Inflammatory macrophage treated with lipopolysaccharide for 4 hours (primary cell): ENCODE data around the gene PER1.
"Not testable (repeated sequence)": the region's sequence is repeated elsewhere in the genome, so short reads cannot be mapped to it uniquely, and the experiment has no call there.

Experiments used
- DNase-seq: peaks from one replicate; pipeline ENCODE4 v3.0.0-alpha.2; 2020

Gene PER1

DNA sequence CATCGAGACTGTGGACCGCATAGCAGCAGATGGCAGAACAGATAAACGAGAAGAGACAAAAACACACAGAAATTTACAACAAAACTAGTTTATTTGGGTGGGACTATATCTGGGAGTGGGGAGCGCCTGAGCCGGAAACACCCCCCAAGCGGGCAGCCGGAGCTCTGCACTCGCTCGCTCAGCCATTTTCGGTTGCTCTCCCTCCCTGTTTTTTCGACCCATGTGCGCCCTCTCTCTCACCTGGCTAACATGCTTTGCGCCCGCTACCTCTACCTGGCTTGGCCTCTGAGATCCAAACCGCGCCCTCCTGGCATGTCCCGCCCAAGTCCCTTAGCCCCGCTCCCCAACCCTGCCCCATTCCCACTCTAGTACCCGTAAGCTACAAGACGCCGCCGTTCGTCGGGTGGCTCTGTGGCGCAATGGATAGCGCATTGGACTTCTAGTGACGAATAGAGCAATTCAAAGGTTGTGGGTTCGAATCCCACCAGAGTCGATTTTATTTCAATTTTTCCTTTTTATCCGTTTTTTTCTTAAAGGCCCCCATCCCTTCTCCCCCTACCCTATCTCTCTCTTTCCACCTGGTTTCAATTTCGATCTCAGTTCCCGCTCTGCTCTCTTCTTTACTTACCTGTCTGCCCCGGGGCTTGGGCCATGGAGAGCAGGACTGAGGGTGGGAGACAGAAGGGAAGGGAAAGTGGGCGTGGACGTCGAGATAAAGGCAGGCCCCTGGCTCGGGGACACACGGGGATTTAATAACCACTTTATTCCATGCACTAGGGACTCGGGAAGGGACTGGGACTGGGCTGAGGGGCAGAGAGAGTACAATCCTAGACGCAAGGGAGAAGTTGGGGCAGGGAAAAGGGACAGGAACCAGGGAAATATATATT, 31.4 kb downstream of the PER1 start:
- DNase-seq, result peak; percentile 74

DNA sequence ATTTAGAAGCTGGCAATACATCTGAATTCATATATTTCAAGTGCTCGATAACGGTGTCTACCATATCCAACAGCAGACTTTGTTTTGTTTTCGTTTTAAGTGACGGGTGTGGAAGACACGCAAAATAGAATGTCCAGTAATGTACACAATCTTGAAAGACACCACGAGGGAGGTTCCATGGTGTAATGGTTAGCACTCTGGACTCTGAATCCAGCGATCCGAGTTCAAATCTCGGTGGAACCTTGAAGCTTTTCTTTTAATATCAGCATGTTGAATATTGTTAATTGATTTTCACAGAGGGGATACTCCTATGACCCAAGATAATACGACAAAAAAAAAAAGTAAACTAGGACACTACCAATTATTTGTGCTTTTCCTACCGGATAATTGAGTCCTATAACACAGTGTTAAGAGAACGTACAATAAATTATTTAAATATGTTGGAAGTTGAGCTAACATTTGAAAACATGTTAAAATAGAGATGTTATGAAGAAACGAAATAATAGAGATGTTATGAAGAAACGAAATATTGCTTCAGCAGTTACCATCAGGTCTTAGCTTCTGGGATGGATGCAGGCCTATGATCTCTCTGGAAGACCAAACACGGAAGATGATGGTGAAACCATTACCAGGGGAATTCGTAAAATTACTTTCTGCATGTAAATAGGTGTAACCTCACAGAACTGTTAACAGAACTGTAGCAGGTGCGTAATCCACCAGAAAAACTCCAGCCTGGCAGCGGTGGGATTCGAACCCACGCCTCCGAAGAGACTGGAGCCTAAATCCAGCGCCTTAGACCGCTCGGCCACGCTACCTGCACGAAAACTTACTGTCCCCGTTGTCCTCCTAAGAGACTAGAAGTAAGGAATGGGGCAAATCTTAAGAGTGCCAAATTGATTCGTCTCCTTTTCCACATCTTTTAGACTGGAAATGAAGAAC, 32.4 kb downstream of the PER1 start:
- DNase-seq, result peak; percentile 93

DNA sequence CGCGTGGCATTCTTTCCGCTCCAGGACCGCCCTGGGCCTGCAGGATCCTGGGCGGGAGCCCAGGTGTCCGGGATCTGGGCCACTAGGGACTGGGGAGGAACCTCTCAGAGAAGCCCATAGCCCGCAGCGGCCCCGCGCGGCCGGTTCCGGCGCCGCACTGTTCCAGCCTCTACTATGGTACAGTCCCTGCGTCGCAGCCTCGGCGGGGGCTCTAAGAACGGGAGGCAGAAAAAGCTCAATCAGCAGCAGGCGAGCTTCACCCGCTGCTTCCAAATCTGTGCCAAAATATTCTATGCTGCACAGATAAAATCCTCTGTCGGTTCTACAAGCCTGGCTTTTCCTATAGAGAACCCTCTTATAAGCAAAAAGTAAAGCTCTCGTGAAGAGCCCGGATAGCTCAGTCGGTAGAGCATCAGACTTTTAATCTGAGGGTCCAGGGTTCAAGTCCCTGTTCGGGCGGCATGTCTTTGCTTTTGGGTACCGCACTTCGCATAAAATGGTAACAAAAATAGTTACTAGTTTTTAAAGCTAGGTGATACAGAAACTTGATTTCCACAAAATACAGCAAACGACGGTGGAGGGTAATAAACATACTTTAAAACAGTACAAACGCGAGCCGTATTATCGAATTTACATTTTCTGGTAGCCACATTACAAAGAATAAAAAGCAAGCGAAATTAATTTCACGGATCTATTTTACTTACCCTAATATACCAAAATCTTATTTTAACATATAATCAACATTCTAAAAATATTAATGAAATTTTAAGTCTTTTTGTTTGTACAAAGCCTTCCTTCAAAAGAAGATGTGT, 33.2 kb downstream of the PER1 start:
- peak; percentile 82 for DNase-seq

DNA sequence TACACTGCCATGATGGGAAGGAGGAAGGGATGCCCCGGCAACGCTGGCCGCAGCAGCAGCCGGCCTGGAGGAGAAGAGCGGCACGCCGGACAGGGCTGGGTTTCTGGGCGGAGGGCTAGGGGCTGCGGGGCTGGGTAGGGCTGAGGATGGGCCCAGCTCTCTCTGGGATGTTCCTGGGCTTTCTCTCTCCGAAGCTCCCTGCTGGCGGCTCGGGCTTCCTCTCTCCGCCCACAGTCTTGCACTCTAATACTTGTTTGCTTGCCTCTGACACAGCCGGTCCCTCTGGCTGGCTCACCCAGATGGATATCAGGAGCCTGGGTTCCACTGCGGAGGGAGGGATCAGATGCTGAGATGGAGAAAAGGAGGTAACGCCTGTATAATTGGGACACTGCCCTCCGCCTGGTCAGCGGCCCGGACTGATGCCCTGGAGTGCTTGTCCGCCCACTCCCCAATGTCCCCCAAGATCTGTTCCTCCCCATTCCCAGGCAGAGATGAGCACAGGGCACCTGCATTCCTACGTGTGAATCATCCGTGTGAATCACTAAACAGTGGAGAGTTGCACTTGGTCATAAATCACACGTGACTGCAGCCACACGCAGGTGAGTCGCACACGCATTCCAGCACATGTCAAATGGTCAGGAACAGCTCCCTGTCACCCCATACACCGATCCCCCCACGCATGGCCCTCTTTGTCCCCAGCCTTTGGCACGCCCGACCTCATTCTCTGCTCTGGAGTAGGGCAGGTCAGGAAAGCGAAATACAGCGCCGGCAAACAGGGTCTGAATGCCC, 34.0 kb downstream of the PER1 start, which contains the start of gene ALOXE3:
ALOXE3 (minus strand) TSS at position 535 of the 789 bp plus-strand sequence; CDS start at position 11, 524 bp downstream.
- DNase-seq, result no peak

DNA sequence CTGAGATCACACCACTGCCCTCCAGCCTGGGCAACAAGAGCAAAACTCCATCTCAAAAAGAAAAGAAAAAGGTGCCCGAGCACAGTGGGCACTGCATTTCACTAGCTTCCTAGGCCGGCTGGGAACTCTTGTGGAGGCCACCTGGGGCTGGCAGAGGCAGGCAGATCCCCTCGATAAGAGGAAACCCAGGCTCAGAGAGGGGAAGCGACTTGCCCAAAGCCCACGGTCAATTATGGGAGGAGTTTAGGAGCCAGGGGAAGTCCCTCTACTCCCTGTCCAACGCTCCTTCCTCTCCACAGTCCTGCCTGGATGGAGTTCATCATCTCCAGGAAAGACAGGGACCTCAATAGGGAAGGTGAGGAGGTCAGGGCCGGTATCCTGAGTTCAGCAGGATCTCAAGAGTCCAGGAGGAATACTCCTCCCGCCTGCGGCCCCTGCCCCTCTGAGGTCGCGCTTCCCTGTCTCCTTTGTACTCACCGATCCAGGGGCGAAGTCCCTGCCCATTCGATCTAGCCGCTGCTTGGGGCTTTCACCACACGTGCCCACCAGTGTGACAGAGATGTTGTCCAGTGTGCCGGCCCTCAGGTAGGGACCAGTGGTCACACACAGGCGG, 34.7 kb downstream of the PER1 start:
- peak; percentile 37 for DNase-seq

DNA sequence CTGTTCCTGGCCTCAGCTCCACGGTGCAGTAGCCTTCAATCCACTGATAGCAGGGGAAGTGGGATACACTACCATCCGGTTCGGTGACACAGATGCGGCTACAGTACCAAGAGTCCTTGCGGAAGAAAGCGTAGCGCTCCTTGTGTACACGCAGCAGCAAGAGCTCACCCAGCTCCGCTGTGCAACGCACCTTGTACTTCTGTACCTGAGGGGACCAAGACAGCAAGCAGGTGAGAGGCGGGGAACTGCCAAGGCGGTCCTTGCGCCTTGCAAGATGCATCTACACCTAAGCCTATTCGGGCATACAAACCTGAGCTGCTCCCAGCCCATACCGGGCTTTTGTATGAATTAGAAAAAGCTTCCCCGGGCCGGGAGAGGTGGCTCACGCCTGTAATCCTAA, 35.4 kb downstream of the PER1 start:
- DNase-seq, result no peak

DNA sequence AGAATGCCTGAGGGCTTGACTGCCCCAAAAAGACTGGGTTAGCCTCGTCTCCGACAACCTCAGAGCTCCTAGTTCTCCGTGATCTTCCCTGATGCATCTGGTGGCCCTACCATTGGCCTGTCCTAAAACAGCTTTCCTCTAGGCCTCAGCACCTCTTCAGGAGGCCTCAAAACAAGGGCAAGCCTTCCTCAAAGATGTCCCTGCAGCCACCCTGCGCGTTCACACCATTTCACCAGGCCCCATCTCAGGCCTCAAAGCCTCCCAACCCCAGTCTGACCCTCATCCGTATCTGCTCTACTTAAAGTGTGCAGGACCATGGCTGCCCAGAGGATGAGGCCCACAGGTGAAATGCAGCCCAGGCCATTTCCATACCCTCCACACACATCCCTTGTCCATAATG, 41.3 kb downstream of the PER1 start:
- no peak for DNase-seq

DNA sequence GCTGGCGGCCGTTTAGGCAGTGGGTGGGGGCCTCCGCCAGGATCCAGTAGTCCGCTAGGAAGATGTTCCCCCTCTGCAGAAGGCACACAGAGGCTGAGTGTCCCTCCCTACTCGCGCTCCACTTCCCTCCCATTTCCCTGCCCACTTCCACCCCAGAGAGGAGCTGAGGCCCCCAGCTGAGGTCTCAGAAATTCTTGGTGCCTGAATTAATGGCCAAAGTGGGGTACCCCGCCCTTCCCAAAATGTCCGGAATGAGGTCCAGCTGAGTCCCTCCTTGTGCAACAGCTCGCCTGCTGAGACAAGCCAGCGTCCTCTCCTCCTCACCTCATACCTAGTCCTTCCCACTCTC, 41.8 kb downstream of the PER1 start:
- no peak for DNase-seq

DNA sequence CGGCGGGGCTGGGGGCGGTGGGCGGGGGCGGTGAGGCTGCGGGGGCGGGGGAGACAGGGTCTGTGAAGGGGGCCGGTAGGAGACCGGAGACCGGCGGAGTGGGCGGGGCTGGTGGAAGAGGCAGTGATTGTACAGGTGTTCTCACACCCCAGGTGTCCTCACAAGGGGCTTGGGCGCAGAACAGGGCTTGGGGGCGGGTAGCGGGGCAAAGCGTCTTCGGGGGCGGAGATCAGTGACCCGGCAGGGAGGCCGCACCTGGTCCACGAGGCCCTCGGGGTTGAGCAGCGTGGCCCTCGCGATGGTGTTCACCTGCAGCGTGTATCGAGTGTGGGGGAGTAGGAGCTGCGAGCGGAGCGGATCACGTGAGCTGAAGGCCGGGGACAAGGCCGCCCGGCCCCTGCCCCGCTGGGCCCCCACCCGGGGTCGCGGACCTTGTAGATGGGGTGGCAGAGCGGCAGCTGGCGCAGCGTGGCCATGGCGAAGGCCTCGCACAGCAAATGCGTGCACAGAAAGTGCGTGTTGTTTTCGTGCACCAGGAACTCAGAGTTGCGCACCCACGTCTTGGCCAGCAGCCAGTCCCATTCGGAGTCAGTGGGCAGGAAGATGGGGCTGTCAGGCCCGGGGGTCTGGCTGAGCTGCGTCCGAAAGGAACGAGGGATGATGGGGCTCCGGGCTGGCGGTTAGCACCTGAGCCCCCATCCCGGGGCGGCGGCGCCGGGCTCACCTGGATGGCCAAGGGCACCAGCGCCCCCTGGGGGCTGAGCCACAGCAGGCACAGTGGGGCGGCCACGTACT, 42.3 kb downstream of the PER1 start:
- no peak for DNase-seq

DNA sequence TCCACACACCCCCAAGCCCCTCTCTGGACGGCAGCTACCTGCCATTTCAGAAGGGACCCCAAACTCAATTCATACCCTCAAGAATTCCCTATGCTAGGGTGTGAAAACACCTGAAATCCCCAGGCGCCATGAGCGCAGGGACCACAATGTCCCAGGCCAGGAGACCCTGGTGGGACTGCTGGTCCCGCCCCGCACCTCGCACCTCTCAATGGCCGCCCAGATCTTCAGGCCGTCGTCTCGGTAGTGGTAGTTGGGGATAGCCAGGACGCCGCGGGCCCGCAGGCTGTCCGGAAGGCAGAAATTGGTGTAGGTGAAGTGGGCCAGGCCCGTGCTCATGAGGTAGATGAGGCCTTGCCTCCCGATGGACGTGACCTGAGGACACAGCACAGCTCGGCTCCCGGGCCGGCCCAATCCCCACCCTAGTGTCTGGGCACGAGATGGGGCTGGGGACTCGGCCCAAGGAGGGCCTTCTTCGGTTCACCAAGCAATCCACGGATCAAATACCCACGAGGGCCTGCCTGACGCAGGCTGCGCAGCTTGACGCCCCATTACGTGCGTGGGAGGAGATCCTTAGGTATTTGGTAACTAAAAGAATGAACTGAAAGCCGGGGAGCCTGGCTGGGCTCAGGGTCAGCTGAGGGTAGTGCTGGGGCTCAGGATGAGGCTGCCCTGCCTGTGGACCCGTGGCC, 43.1 kb downstream of the PER1 start:
- DNase-seq, result no peak

DNA sequence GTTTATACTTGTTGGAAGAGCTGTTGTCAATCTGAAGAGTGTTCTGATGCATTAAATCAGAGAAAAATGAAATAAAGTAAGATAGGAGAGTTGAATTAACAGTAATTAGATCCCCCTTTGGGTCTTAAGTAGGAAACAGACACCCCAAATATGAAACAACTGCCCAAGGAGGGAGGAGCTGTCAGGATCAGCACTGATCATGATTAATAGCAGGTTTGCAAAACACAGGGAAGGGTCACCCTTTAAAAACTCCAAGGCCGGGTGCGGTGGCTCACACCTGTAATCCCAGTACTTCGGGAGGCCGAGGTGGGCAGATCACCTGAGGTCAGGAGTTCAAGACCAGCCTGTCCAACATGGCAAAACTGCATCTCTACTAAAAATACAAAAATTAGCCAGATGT, 45.2 kb downstream of the PER1 start:
- DNase-seq, result not testable (repeated sequence)

DNA sequence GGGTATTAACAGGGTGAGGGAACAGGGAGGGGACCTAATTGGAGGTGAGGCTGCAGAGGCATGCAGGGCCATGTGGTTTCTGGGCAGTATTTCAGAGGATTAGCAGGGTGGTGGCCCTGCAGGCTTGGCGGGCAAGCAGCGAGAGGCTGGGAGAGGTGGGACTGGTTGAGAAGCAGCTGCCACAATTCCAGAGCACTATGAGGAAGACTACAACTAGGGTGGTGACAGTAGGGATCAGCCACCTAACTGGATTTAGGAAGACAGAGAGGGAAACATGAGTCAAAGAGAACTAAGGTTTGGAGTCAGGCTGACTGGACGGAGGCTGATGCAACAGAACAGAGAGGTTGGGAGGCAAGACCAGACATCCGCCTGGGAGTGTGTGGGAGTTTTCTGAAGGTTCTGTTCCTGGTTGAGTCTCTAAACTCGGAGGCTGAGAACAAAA, 46.2 kb downstream of the PER1 start:
- DNase-seq, result peak; percentile 68

DNA sequence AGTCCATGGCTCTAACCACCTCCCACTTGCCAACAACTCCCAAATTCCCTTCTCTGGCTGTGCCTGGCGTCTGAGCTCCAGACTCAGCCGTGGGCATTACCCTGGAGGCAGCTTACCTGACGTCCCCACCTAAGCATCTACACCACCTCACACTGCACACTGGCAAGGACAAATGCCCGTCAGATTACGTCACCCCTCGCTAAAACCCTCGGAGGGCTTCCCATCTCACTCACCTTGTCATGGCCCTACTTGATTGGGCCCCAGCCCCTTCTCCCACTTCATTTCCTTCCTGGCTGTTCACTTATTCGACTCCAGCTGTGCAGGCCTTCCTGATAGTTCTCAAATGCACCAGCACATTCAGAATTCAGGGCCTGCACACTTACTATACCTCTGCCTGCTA, 47.3 kb downstream of the PER1 start:
- DNase-seq, result no peak

DNA sequence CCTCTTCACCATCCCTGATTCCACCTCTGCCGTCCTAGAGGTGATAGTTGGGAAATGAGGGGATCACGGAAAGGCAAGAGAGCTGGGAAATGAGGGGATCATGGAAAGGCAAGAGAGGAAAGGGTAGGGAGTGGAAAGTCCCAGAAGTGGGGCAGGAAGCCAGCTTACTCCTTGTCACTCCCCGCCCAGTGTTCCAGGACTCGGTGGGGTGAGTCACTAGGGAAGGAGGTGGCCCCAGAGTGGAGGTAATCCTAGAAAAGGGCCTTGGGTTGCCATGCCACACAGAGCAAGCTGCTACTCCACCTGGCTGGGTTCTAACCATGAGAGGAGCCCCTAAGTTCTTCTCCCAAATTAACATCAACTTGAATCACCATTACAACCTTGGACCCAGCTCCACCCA, 48.7 kb downstream of the PER1 start:
- DNase-seq, result no peak

DNA sequence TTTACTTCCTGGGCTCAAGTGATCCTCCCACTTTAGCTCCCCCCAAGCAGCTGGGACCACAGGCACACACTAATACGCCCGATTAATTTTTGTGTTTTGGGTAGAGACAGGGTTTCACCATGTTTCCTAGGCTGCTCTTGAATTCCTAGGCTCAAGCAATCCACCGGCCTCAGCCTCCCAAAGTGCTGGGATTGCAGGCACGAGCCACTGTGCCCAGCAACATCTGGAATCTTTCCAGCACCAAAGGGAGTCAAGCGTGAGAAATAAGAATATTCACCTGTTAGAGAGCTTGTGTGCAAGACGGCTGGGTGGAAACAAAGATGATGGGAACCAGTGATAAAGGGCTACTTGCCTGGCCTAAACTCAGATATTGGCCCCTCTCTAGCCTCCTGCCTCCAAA, 50.5 kb downstream of the PER1 start:
- no peak for DNase-seq

DNA sequence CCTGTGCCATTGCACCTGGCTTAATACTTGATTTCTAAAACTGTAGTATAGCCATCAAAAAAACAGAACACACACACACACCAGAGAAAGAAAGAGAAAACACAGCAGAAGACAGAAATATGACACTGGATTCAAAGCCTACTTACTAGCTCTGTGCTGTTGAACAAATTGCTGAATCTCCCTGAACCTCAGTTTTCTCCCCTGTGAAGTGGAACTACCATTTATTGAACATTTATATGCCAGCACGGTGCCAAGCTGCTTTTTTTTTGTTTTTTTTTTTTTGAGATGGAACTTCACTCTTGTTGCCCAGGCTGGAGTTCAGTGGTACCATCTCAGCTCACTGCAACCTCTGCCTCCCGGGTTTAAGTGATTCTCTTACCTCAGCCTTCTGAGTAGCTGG, 51.4 kb downstream of the PER1 start:
- DNase-seq, result no peak

DNA sequence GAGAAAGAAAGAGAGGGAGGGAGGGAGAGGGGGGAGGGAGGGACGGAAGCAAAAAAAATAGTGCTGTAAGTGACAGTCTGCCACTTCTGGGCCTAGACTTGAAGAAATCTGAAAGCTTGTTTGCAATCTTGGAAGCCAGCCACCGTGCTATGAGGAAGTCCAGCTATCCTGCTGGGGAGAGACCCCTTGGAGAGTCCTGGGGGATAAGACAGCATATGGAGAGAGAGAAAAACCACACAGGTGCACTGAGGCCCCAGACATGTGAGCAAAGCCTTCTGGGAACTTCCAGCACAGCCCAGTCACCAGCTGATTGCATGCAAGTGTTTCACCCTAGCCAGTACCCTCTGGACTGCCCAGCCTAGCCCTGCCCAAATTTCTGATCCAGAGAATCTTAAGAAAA, 52.1 kb downstream of the PER1 start:
- no peak for DNase-seq

DNA sequence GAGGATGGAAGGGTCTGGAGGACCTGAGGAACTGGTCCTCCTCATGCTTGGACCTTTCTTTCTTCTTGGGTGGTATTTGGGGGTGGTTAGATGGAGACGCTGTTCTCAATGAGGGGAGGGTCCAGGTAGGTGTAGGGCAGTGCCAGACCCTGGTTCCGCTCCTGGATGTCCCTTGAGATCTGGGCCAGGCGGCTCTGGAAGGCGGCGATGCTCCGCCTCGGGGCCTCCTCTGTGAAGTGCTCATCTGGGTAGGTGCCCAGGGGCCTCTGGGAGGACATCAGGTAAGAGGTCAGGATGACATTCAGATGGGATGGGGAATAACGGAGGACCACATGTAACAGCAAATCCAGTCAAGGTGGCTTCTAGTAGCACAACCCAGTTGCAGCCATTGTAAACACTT, 55.7 kb downstream of the PER1 start:
- DNase-seq, result no peak

DNA sequence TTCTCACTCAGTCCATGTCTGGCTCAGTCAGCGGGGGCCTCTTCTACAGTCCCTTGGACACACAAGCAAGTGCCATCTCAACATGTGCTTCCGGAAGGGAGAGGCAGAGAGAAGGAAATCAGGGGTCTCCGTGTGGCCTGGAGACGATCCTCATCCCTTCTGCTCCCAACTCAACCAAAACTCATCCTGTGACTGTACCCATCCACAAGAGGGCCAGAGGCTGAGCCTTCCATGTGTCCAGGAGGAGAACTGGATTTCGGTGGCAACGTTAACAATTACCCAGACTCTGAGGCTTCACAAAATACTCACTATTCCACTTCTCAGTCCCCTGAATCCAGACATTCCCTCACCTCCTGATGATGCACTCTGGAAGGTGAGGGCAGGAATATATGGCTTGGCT, 56.8 kb downstream of the PER1 start:
- no peak for DNase-seq

DNA sequence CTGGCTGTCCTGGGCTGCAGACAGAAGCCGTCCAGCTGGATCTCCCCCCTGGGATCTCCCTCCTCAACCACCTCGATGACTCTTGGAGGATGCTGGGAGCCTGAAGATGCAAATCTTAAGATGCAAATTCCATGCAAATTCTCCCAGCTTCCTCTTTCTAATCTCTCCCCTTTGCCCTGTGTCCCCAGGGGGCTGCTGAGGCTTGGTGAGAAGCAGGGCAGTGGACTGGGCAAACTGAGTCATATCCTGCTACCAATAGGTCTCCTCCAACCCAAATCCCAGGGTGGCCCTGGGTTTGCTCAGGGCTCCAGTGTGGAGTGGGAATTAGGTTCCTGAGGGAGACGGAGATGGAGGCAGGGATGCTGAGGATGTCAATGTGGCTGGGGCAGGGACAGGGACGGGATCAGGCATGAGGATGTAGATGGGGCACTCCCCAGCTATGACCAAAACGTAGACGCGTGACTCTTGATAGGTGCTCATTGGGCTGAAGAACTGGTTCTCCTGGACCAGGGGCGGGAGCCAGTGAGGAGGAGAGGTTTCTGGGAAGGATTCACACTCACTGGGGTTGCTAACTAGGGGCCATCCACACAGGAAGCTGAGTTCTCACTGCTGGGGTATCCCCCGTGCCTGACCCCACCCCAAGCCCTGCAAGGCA, 61.0 kb downstream of the PER1 start:
- peak; percentile 84 for DNase-seq
